GM19324 (cell line): ENCODE results near the gene CELF5.
"Not testable (repeated sequence)": the region's sequence is repeated elsewhere in the genome, so short reads cannot be mapped to it uniquely, and the experiment has no call there.

Source experiments
- ATAC-seq: cut with Tn5 transposase; IDR thresholded peaks from one replicate; pipeline ENCODE4 v1.9.1; 2021; ENCODE audit warnings: mild to moderate bottlenecking, moderate library complexity; ENCODE audit not compliant: unreplicated experiment, low FRiP score

Gene CELF5

GRCh38 chr19:3336680-3337523, 112.4 kb downstream of the CELF5 start:
- no peak for ATAC-seq

- no peak for ATAC-seq
These were observed 114.2 kb downstream of the CELF5 start for GRCh38 chr19:3338541-3339181.

GRCh38 chr19:3340340-3340739, 115.9 kb downstream of the CELF5 start:
- no peak for ATAC-seq

DNA sequence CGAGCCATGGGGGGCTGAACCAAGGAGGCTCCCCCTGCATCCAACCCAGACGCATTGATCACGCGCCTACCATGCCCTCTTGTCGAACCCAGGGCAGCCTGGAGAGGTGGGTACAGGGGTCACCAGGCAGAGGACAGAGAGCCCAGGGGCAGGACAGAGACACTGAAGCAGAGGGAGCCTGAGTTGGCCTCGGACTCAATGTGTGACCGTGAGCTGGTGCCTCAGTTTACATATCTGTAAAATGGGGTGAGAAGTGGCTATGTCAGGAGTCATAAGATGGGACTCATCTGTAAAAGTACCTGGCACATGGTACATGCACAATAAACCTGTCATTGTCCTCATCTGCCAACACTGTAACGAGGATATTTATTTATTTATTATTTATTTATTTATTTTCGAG, 117.8 kb downstream of the CELF5 start:
- no peak for ATAC-seq

DNA sequence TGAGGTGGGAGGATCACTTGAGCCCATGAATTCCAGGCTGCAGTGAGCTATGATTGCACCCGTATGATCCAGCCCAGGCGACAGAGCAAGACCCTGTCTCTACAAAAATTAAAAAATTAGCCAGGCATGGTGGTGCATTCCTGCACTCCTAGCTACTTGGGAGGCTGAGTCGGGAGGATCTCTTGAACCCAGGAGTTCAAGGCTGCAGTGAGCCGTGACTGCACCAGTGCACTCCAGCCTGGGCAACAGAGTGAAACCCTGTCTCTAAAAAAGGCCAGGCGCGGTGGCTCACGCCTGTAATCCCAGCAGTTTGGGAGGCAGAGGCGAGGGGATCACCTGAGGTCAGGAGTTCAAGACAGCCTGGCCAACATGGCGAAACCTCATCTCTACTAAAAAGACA, 118.5 kb downstream of the CELF5 start:
- ATAC-seq, result not testable (repeated sequence)

DNA sequence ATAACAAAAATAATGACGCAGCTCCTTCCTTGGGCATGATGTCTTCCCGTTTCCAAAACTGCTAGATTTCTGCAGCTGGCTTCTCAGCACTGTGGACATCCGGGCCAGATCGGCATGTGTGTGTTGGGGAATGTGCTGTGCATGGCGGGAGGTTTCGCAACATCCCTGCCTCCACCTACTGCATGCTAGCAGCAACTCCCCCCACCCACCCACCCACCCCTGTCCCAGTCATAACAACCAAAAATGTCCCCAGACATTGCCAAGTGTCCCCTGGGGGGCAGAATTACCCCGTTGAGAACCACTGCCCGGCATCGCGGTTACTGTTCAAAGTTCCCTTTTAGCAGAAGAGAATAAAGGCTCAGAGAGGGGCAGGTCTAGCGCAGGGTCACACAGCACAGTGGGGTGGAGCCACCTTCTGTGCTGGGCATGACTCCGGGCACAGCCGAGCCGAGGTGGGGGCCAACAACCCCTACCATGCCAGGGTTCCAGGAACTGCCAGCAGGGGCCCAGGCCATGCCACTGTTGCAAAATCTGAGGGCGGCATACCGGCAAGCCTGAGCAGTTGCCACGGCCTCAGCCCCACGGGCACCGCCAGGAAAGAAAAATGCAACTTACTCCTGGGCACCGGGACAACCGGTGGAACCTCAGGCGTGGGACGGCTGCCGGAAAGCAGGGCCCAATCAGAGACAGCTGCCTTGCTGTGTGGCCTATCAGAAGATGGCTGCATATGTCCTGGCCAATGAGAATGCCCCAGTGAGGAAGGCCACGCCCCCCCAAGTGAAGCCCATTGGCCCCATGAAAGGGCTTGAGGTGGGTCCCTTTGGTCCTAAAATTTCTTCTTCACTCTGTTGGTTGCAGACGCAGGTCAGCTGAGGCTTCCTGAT, 119.4 kb downstream of the CELF5 start:
- ATAC-seq, result no peak

GRCh38 chr19:3344608-3345598, 120.4 kb downstream of the CELF5 start:
- no peak for ATAC-seq

DNA sequence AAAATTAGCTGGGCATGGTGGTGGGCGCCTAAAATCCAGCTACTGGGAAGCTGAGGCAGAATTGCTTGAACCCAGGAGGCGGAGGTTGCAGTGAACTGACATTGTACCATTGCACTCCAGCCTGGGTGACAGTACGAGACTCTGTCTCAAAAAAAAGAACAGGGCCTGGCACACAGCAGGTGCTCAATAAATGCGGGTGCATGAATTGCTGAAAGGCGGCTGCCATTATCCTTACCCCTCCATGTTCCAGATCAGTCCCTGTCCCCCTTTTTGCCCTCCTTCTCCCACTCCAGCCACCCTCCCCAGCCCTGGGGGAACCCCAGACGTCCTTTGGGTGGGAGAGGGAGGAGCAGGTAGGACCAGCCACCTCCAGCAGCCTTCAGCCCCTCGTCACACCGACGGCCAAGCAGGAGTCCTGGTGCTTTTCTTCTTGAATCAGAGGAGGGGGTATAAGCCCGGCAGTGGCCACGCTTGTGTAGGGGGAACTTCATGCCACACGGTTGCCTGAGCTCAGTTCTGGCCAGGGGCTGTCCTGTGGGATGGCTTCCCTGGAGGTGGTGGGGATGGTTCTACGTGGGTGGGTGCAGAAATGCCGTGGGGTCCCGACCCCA, 121.5 kb downstream of the CELF5 start:
- no peak for ATAC-seq
